HEK293 (cell line): ENCODE results near the gene ATP8A1.

Source experiments
- CTCF ChIA-PET: fragments of 350-600 bp; formaldehyde crosslinking; extraction: SDS; loops from one replicate; lab custom pipeline; 2021; ENCODE audit warnings: antibody characterized with exemption; lab: Yijun Ruan, JAX
- POLR2A ChIA-PET: fragments of 300-600 bp; formaldehyde crosslinking; extraction: SDS; loops from one replicate; lab custom pipeline; 2020; ENCODE audit warnings: antibody characterized with exemption, inconsistent platforms; lab: Yijun Ruan, JAX
- H3K27ac ChIP-seq: fragments of 200-500 bp; sonication (Bioruptor generic); 2 replicates; pipeline ENCODE4 v1.5.1; 2014; ENCODE audit warnings: low read depth, low read length, control low read depth, inconsistent platforms; ENCODE audit errors: extremely low read depth
- H3K36me3 ChIP-seq, 2 experiments: fragments of 200-500 bp in 1 of 2; sonication (Bioruptor generic) in 1 of 2; 1 replicate in 1 of 2; 2 replicates in 1 of 2; pipeline ENCODE4 v1.5.1; 2014 to 2017; ENCODE audit warnings: inconsistent platforms in 2 of 2, low read length in 2 of 2; ENCODE audit not compliant: control insufficient read depth in 2 of 2, insufficient read depth in 1 of 2
- H3K4me1 ChIP-seq: fragments of 200-500 bp; sonication (Bioruptor generic); 2 replicates; pipeline ENCODE4 v1.5.1; 2014; ENCODE audit warnings: mild to moderate bottlenecking, low read length, inconsistent platforms; ENCODE audit not compliant: control insufficient read depth, insufficient read depth
- H3K4me3 ChIP-seq: 2 replicates; pipeline ENCODE4 v1.5.1; 2011; ENCODE audit warnings: low read depth, mild to moderate bottlenecking, control low read depth, low read length, moderate library complexity
- H3K9me3 ChIP-seq: fragments of 200-500 bp; sonication (Bioruptor generic); 2 replicates; pipeline ENCODE4 v1.5.1; 2014; ENCODE audit warnings: low read depth, low read length, inconsistent platforms; ENCODE audit not compliant: control insufficient read depth, insufficient read depth
- HOXD13 ChIP-seq: sonication (generic); formaldehyde crosslinking; IDR thresholded peaks from 2 replicates; pipeline ENCODE4 v1.8.0; 2022; ENCODE audit warnings: missing genetic modification reagents, borderline replicate concordance
- KLF10 ChIP-seq: fragments of 450-650 bp; IDR thresholded peaks from 2 replicates; pipeline ENCODE4 v1.5.1; 2018; ENCODE audit warnings: missing biosample characterization, mild to moderate bottlenecking, missing genetic modification characterization
- KLF9 ChIP-seq: fragments of 450-650 bp; formaldehyde crosslinking; IDR thresholded peaks from 2 replicates; pipeline ENCODE4 v1.5.1; 2016; ENCODE audit warnings: missing biosample characterization, missing genetic modification characterization, low read depth
- SALL2 ChIP-seq: fragments of 450-650 bp; formaldehyde crosslinking; IDR thresholded peaks from 2 replicates; pipeline ENCODE4 v1.5.0; 2017; ENCODE audit warnings: missing biosample characterization, mild to moderate bottlenecking, missing genetic modification characterization, borderline replicate concordance
- SCRT1 ChIP-seq: fragments of 450-650 bp; formaldehyde crosslinking; IDR thresholded peaks from 2 replicates; pipeline ENCODE4 v1.5.1; 2016; ENCODE audit warnings: missing biosample characterization, missing genetic modification characterization, borderline replicate concordance
- ZBTB17 ChIP-seq: fragments of 450-650 bp; formaldehyde crosslinking; IDR thresholded peaks from 2 replicates; pipeline ENCODE4 v1.5.1; 2016; ENCODE audit warnings: missing biosample characterization, missing genetic modification characterization
- ZEB2 ChIP-seq: fragments of 450-650 bp; formaldehyde crosslinking; IDR thresholded peaks from 2 replicates; pipeline ENCODE4 v1.5.1; 2016; ENCODE audit warnings: missing biosample characterization, missing genetic modification characterization
- ZNF114 ChIP-seq: fragments of 450-650 bp; formaldehyde crosslinking; IDR thresholded peaks from 2 replicates; pipeline ENCODE4 v1.5.0; 2017; ENCODE audit warnings: missing biosample characterization, missing genetic modification characterization
- ZNF133 ChIP-seq: fragments of 450-650 bp; formaldehyde crosslinking; IDR thresholded peaks from 2 replicates; pipeline ENCODE4 v1.5.1; 2016; ENCODE audit warnings: missing biosample characterization, missing genetic modification characterization
- ZNF169 ChIP-seq: fragments of 450-650 bp; formaldehyde crosslinking; IDR thresholded peaks from 2 replicates; pipeline ENCODE4 v1.5.1; 2016; ENCODE audit warnings: missing biosample characterization, missing genetic modification characterization
- ZNF23 ChIP-seq: fragments of 450-650 bp; formaldehyde crosslinking; IDR thresholded peaks from 2 replicates; pipeline ENCODE4 v1.5.1; 2016; ENCODE audit warnings: missing biosample characterization, missing genetic modification characterization, borderline replicate concordance
- ZNF354C ChIP-seq: fragments of 450-650 bp; formaldehyde crosslinking; IDR thresholded peaks from 2 replicates; pipeline ENCODE4 v1.5.1; 2016; ENCODE audit warnings: missing biosample characterization, missing genetic modification characterization, low read depth, borderline replicate concordance
- ZNF366 ChIP-seq: fragments of 450-650 bp; formaldehyde crosslinking; conservative IDR thresholded peaks from 2 replicates; pipeline ENCODE4 v1.5.1; 2016; ENCODE audit warnings: missing biosample characterization, missing genetic modification characterization
- ZNF548 ChIP-seq: fragments of 450-650 bp; formaldehyde crosslinking; IDR thresholded peaks from 2 replicates; pipeline ENCODE4 v1.5.1; 2016; ENCODE audit warnings: missing biosample characterization, missing genetic modification characterization
- ZNF549 ChIP-seq: fragments of 450-650 bp; IDR thresholded peaks from 2 replicates; pipeline ENCODE4 v1.5.1; 2018; ENCODE audit warnings: missing biosample characterization, missing genetic modification characterization, mild to moderate bottlenecking, inconsistent platforms, moderate library complexity
- ZNF624 ChIP-seq: fragments of 450-650 bp; formaldehyde crosslinking; IDR thresholded peaks from 2 replicates; pipeline ENCODE4 v1.5.1; 2017; ENCODE audit warnings: missing biosample characterization, missing genetic modification characterization
- ZNF626 ChIP-seq: fragments of 450-650 bp; sonication (Bioruptor Pico); formaldehyde crosslinking; IDR thresholded peaks from 2 replicates; pipeline ENCODE4 v1.5.1; 2018; ENCODE audit warnings: missing biosample characterization, missing genetic modification characterization, inconsistent platforms
- ZXDB ChIP-seq: fragments of 450-650 bp; formaldehyde crosslinking; IDR thresholded peaks from 2 replicates; pipeline ENCODE4 v1.5.1; 2016; ENCODE audit warnings: missing biosample characterization, missing genetic modification characterization
- TF ChIP-seq, protein P1 (sequence below): fragments of 450-650 bp; formaldehyde crosslinking; IDR thresholded peaks from 2 replicates; pipeline ENCODE4 v1.5.1; 2017; ENCODE audit warnings: missing biosample characterization, missing genetic modification characterization
- TF ChIP-seq, protein P2 (sequence below): fragments of 450-650 bp; formaldehyde crosslinking; conservative IDR thresholded peaks from 2 replicates; pipeline ENCODE4 v1.5.1; 2016; ENCODE audit warnings: low read depth, missing biosample characterization, missing genetic modification characterization
- TF ChIP-seq, protein P3 (sequence below): fragments of 450-650 bp; formaldehyde crosslinking; IDR thresholded peaks from 2 replicates; pipeline ENCODE4 v1.5.1; 2016; ENCODE audit warnings: missing biosample characterization, missing genetic modification characterization
- TF ChIP-seq, protein P4 (sequence below): fragments of 450-650 bp; formaldehyde crosslinking; IDR thresholded peaks from 2 replicates; pipeline ENCODE4 v1.5.1; 2016; ENCODE audit warnings: missing biosample characterization, missing genetic modification characterization
- TF ChIP-seq, protein P5 (sequence below): fragments of 450-650 bp; formaldehyde crosslinking; IDR thresholded peaks from 2 replicates; pipeline ENCODE4 v1.5.1; 2017; ENCODE audit warnings: missing biosample characterization, missing genetic modification characterization

ATP8A1 gene

DNA sequence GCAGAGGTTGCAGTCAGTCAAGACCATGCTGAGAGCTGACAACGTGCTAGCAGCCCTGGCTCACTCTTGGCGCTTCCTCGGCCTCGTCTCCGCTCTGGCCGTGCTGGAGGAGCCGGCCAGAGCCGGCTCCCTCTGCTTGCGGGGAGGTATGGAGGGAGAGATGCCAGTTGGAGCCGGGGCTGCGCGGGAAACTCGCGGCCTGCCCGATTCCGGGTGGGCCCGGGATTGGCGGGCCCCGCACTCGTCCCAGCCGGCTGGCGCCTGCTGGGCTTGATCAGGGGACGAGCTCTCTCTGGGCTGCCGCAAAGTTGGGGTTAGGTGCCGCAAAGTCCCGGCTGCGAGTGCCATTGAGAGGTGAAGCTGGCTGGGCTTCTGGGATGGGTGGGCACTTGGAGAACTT lies 287.4 kb downstream of the ATP8A1 start:
- no peaks in the 10 kb centered on the region for H3K9me3 ChIP-seq
- ChIA-PET CTCF (interaction anchor here (0.7 to 4.4 kb wide), 2 partner anchors 26 to 150 kb away, joined by 3 to 69 read pairs; no protein-coding TSS in a partner anchor), POLR2A (no interaction called here)
- H3K27ac ChIP-seq: no peak overlapping the region
- H3K4me3 ChIP-seq: no peak overlapping the region
- TF ChIP-seq, protein P1, sequence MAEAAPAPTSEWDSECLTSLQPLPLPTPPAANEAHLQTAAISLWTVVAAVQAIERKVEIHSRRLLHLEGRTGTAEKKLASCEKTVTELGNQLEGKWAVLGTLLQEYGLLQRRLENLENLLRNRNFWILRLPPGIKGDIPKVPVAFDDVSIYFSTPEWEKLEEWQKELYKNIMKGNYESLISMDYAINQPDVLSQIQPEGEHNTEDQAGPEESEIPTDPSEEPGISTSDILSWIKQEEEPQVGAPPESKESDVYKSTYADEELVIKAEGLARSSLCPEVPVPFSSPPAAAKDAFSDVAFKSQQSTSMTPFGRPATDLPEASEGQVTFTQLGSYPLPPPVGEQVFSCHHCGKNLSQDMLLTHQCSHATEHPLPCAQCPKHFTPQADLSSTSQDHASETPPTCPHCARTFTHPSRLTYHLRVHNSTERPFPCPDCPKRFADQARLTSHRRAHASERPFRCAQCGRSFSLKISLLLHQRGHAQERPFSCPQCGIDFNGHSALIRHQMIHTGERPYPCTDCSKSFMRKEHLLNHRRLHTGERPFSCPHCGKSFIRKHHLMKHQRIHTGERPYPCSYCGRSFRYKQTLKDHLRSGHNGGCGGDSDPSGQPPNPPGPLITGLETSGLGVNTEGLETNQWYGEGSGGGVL (tag by site-specific recombination): no peak
- TF ChIP-seq HOXD13 (CRISPR knock-in tag): no peak
- no peak for TF ChIP-seq ZXDB (tag by site-specific recombination)
- TF ChIP-seq, protein P2, sequence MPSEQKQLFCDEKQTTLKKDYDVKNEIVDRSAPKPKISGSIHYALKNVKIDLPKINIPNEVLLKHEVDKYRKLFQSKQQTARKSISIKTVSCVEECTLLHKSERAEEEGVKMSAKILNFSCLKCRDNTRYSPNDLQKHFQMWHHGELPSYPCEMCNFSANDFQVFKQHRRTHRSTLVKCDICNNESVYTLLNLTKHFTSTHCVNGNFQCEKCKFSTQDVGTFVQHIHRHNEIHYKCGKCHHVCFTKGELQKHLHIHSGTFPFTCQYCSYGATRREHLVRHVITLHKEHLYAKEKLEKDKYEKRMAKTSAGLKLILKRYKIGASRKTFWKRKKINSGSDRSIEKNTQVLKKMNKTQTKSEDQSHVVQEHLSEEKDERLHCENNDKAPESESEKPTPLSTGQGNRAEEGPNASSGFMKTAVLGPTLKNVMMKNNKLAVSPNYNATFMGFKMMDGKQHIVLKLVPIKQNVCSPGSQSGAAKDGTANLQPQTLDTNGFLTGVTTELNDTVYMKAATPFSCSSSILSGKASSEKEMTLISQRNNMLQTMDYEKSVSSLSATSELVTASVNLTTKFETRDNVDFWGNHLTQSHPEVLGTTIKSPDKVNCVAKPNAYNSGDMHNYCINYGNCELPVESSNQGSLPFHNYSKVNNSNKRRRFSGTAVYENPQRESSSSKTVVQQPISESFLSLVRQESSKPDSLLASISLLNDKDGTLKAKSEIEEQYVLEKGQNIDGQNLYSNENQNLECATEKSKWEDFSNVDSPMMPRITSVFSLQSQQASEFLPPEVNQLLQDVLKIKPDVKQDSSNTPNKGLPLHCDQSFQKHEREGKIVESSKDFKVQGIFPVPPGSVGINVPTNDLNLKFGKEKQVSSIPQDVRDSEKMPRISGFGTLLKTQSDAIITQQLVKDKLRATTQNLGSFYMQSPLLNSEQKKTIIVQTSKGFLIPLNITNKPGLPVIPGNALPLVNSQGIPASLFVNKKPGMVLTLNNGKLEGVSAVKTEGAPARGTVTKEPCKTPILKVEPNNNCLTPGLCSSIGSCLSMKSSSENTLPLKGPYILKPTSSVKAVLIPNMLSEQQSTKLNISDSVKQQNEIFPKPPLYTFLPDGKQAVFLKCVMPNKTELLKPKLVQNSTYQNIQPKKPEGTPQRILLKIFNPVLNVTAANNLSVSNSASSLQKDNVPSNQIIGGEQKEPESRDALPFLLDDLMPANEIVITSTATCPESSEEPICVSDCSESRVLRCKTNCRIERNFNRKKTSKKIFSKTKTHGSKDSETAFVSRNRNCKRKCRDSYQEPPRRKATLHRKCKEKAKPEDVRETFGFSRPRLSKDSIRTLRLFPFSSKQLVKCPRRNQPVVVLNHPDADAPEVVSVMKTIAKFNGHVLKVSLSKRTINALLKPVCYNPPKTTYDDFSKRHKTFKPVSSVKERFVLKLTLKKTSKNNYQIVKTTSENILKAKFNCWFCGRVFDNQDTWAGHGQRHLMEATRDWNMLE (tag by site-specific recombination): no peak
- TF ChIP-seq ZEB2 (tag by site-specific recombination): no peak
- TF ChIP-seq ZNF548 (tag by site-specific recombination): no peak
- TF ChIP-seq, protein P3, sequence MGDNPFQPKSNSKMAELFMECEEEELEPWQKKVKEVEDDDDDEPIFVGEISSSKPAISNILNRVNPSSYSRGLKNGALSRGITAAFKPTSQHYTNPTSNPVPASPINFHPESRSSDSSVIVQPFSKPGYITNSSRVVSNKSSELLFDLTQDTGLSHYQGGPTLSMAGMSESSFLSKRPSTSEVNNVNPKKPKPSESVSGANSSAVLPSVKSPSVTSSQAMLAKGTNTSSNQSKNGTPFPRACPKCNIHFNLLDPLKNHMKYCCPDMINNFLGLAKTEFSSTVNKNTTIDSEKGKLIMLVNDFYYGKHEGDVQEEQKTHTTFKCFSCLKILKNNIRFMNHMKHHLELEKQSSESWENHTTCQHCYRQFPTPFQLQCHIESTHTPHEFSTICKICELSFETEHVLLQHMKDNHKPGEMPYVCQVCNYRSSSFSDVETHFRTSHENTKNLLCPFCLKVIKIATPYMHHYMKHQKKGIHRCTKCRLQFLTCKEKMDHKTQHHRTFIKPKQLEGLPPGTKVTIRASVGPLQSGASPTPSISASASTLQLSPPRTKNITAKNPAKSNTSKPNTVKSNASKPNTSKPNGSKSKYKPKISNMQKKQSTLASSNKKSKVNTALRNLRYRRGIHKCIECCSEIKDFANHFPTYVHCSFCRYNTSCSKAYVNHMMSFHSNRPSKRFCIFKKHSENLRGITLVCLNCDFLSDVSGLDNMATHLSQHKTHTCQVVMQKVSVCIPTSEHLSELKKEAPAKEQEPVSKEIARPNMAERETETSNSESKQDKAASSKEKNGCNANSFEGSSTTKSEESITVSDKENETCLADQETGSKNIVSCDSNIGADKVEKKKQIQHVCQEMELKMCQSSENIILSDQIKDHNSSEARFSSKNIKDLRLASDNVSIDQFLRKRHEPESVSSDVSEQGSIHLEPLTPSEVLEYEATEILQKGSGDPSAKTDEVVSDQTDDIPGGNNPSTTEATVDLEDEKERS (tag by site-specific recombination): no peak
- no peak for TF ChIP-seq KLF9 (tag by site-specific recombination)
- no peak for TF ChIP-seq ZBTB17 (tag by site-specific recombination)
- TF ChIP-seq ZNF354C (tag by site-specific recombination): no peak
- TF ChIP-seq, protein P4, sequence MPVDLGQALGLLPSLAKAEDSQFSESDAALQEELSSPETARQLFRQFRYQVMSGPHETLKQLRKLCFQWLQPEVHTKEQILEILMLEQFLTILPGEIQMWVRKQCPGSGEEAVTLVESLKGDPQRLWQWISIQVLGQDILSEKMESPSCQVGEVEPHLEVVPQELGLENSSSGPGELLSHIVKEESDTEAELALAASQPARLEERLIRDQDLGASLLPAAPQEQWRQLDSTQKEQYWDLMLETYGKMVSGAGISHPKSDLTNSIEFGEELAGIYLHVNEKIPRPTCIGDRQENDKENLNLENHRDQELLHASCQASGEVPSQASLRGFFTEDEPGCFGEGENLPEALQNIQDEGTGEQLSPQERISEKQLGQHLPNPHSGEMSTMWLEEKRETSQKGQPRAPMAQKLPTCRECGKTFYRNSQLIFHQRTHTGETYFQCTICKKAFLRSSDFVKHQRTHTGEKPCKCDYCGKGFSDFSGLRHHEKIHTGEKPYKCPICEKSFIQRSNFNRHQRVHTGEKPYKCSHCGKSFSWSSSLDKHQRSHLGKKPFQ (tag by site-specific recombination): no peak
- no peak for TF ChIP-seq ZNF133 (tag by site-specific recombination)
- no peak for TF ChIP-seq ZNF169
- no peaks in the 10 kb centered on the region for H3K4me1 ChIP-seq
- H3K36me3 ChIP-seq: no peaks in the 10 kb centered on the region

DNA sequence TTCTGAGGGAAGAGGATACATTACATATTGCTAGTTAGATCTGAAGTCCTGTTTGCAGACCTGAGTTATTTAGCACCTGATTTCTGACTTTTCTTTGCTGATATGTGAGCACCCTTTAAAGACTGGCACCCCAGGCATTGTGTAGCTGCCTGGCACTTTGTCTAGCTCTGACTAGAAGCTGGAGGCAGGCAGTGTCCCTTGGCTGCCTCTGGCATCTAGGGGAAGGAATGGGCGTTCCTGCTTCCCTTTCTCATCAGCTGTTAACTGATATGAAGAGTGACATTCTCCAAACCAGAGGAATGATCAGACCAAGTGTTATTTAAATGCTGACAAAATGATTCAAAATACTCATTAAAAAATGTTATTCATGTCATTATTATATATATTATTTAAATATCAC lies 289.9 kb downstream of the ATP8A1 start:
- POLR2A ChIA-PET: no interaction called here
- CTCF ChIA-PET: no interaction called here
- H3K9me3 ChIP-seq: no peaks in the 10 kb centered on the region
- H3K4me3 ChIP-seq: no peak overlapping the region
- no peaks in the 10 kb centered on the region for H3K36me3 ChIP-seq
- no peaks in the 10 kb centered on the region for H3K4me1 ChIP-seq
- no peak overlapping the region for H3K27ac ChIP-seq
- TF ChIP-seq ZNF366 (no peak), ZNF114 (tag by site-specific recombination) (no peak), ZNF133 (tag by site-specific recombination) (no peak), SCRT1 (tag by site-specific recombination) (no peak), ZNF626 (no peak), ZNF549 (tag by site-specific recombination) (no peak), ZNF624 (tag by site-specific recombination) (no peak), ZNF23 (no peak), KLF10 (tag by site-specific recombination) (no peak), SALL2 (tag by site-specific recombination) (no peak)
- TF ChIP-seq, protein P5, sequence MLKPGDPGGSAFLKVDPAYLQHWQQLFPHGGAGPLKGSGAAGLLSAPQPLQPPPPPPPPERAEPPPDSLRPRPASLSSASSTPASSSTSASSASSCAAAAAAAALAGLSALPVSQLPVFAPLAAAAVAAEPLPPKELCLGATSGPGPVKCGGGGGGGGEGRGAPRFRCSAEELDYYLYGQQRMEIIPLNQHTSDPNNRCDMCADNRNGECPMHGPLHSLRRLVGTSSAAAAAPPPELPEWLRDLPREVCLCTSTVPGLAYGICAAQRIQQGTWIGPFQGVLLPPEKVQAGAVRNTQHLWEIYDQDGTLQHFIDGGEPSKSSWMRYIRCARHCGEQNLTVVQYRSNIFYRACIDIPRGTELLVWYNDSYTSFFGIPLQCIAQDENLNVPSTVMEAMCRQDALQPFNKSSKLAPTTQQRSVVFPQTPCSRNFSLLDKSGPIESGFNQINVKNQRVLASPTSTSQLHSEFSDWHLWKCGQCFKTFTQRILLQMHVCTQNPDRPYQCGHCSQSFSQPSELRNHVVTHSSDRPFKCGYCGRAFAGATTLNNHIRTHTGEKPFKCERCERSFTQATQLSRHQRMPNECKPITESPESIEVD: no peak
